Osteocyte (in vitro differentiated cells): ENCODE results near the gene OSBPL2. TPM values are rescaled to one million over a fixed set of nuclear protein-coding genes. Genes with fewer than 3 reads are reported as not detected.

Experiments used
- DNase-seq: peaks from one replicate; pipeline ENCODE4 v3.0.0; 2021; ENCODE audit warnings: mixed read lengths; ENCODE audit not compliant: unreplicated experiment; ENCODE audit errors: extremely low spot score
- H3K27ac Mint-ChIP-seq: one replicate; pipeline ENCODE4 v1.8.0; 2021; ENCODE audit warnings: mild to moderate bottlenecking, mixed read lengths; ENCODE audit not compliant: unreplicated experiment
- H3K27me3 Mint-ChIP-seq: one replicate; pipeline ENCODE4 v1.8.0; 2021; ENCODE audit warnings: mixed read lengths; ENCODE audit not compliant: unreplicated experiment
- H3K36me3 Mint-ChIP-seq: one replicate; pipeline ENCODE4 v1.8.0; 2021; ENCODE audit warnings: mixed read lengths; ENCODE audit not compliant: unreplicated experiment
- H3K4me1 Mint-ChIP-seq: one replicate; pipeline ENCODE4 v1.8.0; 2021; ENCODE audit warnings: mixed read lengths; ENCODE audit not compliant: unreplicated experiment
- H3K4me3 Mint-ChIP-seq: one replicate; pipeline ENCODE4 v1.8.0; 2021; ENCODE audit warnings: mild to moderate bottlenecking, moderate library complexity, mixed read lengths; ENCODE audit not compliant: unreplicated experiment
- H3K9me3 Mint-ChIP-seq: one replicate; pipeline ENCODE4 v1.8.0; 2021; ENCODE audit warnings: mixed read lengths; ENCODE audit not compliant: unreplicated experiment
- CTCF ChIP-seq: fragments of 200-600 bp; sonication (generic); IDR thresholded peaks from 2 replicates; pipeline ENCODE4 v1.5.0; 2021; ENCODE audit warnings: antibody characterized with exemption, mild to moderate bottlenecking, moderate library complexity
- total RNA-seq: library from RNA; stranded (reverse); gene quantifications from 2 replicates; pipeline ENCODE4 v1.2.1, GENCODE V29; 2021

OSBPL2 gene
- total RNA-seq, 1 donor from 2014 or later: 46.3 TPM

GRCh38 chr20:62332421-62332820, 94.1 kb downstream of the OSBPL2 start:
- Mint-ChIP-seq H3K27ac (no peak overlapping the region), H3K36me3 (peaks cover 12% of the 10 kb centered on the region), H3K4me1 (no peaks in the 10 kb centered on the region), H3K27me3 (no peaks in the 10 kb centered on the region), H3K9me3 (no peaks in the 10 kb centered on the region), H3K4me3 (no peak overlapping the region)
- no peak for TF ChIP-seq CTCF
- DNase-seq: no peak

- TF ChIP-seq CTCF: no peak
- H3K4me3 Mint-ChIP-seq: no peak overlapping the region
- no peak for DNase-seq
- H3K9me3 Mint-ChIP-seq: no peaks in the 10 kb centered on the region
- H3K36me3 Mint-ChIP-seq: peaks cover 14% of the 10 kb centered on the region
- H3K27ac Mint-ChIP-seq: no peak overlapping the region
- H3K4me1 Mint-ChIP-seq: no peaks in the 10 kb centered on the region
- H3K27me3 Mint-ChIP-seq: no peaks in the 10 kb centered on the region
Measured at GRCh38 chr20:62332989-62333819, 94.9 kb downstream of the OSBPL2 start.

- no peaks in the 10 kb centered on the region for H3K9me3 Mint-ChIP-seq
Measured at GRCh38 chr20:62333820-62334595, 95.7 kb downstream of the OSBPL2 start.

GRCh38 chr20:62334881-62335280, 96.6 kb downstream of the OSBPL2 start:
- H3K4me3 Mint-ChIP-seq: no peak overlapping the region
- TF ChIP-seq CTCF: no peak
- no peak for DNase-seq
- H3K27ac Mint-ChIP-seq: no peak overlapping the region
- no peaks in the 10 kb centered on the region for H3K4me1 Mint-ChIP-seq
- no peaks in the 10 kb centered on the region for H3K27me3 Mint-ChIP-seq
- H3K9me3 Mint-ChIP-seq: no peaks in the 10 kb centered on the region
- peaks cover 20% of the 10 kb centered on the region for H3K36me3 Mint-ChIP-seq

More at GRCh38 chr20:62333820-62334595, 95.7 kb downstream of the OSBPL2 start:
- H3K36me3 Mint-ChIP-seq: peaks cover 13% of the 10 kb centered on the region
- DNase-seq: no peak
- no peaks in the 10 kb centered on the region for H3K27me3 Mint-ChIP-seq
- H3K27ac Mint-ChIP-seq: no peak overlapping the region
- no peak for TF ChIP-seq CTCF
- no peaks in the 10 kb centered on the region for H3K4me1 Mint-ChIP-seq
- H3K4me3 Mint-ChIP-seq: no peak overlapping the region

GRCh38 chr20:62335532-62335931, 97.2 kb downstream of the OSBPL2 start:
- no peaks in the 10 kb centered on the region for H3K4me1 Mint-ChIP-seq

More at GRCh38 chr20:62335532-62335931, 97.2 kb downstream of the OSBPL2 start:
- Mint-ChIP-seq H3K9me3 (no peaks in the 10 kb centered on the region), H3K27me3 (no peaks in the 10 kb centered on the region), H3K27ac (no peak overlapping the region), H3K4me3 (no peak overlapping the region), H3K36me3 (peaks cover 22% of the 10 kb centered on the region)
- no peak for DNase-seq
- TF ChIP-seq CTCF: no peak
